SHP77 (cell line): ENCODE results near the gene ANKIB1.
"Not testable (repeated sequence)": the region's sequence is repeated elsewhere in the genome, so short reads cannot be mapped to it uniquely, and the experiment has no call there.

Experiments
- DNase-seq, 2 experiments: peaks; one replicate each; lab custom pipeline; 2025; lab: John Stamatoyannopoulos, UW

Gene ANKIB1

GRCh38 chr7:92325858-92326257 lies 80.1 kb downstream of the ANKIB1 start:
- no peak for DNase-seq

- DNase-seq, result no peak
Measured at GRCh38 chr7:92330835-92331438, 85.2 kb downstream of the ANKIB1 start.

GRCh38 chr7:92331508-92331907 lies 85.7 kb downstream of the ANKIB1 start:
- no peak for DNase-seq

DNA sequence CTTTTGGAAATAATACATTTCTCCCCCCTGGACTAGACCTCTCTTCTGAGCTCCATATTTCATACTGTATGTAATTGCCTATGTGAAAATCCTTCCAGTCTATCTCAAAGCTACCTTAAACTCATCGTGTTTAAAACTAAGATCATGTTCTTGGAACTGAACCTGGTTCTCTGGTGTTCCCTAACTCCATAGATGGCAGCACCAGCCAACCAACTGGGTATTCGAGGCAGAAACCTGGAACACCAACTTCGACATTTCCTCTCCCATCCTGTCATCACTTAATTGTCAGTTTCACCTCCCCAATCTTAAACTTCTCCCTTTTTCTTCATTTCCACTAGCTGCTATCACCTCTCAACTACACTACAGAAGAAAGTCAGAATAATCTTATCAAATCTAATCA lies 87.0 kb downstream of the ANKIB1 start:
- DNase-seq, result no peak

- no peak for DNase-seq
Measured at GRCh38 chr7:92333866-92334265, 88.1 kb downstream of the ANKIB1 start.

- no peak for DNase-seq
Measured at GRCh38 chr7:92335574-92335973, 89.8 kb downstream of the ANKIB1 start.

- no peak for DNase-seq
Measured at GRCh38 chr7:92336662-92337340, 91.0 kb downstream of the ANKIB1 start.

- no peak for DNase-seq
Measured at GRCh38 chr7:92340016-92340415, 94.2 kb downstream of the ANKIB1 start.

- no peak for DNase-seq
Measured at GRCh38 chr7:92343714-92344113, 97.9 kb downstream of the ANKIB1 start.

- no peak for DNase-seq
Measured at GRCh38 chr7:92352009-92352408, 106.2 kb downstream of the ANKIB1 start.

DNA sequence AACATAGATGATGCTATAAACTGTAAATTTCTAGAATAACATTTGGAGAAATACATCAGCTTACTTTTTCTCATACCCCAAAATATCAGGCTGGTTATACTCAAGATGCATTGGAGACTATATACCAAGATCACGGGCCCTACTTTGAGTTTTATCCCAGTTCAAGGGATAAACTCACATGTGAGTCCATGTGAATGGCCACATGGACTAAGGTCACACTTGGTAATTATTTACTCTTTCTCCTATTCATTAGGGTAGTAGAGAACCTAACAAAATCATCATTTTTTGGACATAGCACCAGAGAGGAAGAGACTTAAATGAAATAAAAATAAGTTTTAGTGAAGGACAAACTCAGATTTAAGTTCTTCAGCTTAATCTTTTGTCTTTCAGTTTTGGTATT lies 108.4 kb downstream of the ANKIB1 start:
- no peak for DNase-seq

DNA sequence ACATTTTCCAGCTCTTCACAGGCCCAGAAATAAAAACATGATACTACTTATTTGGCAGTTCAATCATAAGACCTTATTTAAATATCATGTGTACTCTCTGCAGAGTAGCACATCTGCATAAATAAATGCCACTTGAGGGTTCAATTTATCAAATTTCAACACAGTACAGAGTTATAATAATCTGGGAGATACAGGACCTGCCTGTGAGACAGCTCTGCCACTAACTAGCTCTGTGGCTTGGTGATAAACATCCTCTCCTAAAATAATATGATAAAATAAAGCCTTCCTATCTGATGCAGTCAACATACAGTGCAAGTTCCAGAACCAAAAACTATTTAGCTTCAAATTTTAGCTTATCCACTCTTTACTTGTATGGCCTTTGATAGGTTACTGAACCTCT lies 110.6 kb downstream of the ANKIB1 start:
- no peak for DNase-seq

DNA sequence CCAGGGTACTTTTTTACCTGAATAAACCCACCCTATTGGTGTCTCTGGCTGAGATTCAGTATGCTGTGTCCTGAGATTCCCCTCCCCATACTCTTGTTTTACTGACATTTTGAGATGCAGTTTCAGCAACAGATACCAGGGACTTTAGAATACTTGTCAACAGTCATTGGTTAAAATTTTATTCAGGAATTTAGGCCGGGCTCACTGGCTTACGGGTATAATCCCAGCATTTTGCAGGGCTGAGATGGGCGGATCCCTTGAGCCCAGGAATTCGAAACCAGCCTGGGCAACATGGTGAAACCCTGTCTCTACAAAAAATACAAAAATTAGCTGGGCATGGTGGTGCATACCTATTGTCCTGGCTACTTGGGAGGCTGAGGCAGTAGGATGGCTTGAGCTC lies 111.5 kb downstream of the ANKIB1 start:
- no peak for DNase-seq

GRCh38 chr7:92359179-92359578 lies 113.4 kb downstream of the ANKIB1 start:
- not testable (repeated sequence) for DNase-seq

DNA sequence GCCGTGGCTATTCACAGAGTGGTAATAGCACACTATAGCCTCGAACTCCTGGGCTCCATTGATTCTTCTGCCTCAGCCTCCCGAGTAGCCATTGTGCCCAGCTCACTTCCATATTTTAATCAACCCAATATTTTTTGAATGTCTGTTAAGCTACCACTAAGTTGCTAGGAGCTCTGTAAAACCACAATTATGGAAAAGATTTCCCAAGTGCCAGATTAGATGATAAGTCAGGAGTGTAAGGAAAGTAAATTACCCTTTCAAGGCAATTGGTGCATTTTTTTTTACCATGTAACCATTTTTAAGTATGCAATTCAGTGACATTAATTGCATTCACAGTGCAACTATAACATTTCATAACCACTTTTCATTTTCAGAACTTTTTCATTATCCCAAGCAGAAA lies 114.0 kb downstream of the ANKIB1 start:
- DNase-seq, result no peak

DNA sequence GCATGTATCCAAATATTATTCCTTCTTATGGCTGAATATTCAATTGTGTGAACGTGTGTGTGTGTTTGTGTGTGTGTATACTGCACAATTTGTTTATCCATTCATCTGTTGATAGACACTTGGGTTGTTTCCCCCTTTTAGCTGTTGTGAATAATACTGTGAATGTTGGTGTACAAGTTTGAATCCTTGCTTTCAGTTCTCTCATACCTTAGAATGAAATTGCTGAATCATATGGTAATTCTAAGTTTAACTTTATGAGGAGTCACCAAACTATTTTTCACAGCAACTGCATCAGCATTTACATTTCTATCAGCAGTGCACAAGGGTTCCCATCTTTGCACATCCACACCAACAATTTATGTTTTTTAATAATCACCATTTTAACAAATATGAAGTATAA lies 114.6 kb downstream of the ANKIB1 start:
- DNase-seq, result no peak

- DNase-seq, result no peak
Measured at GRCh38 chr7:92362131-92362530, 116.4 kb downstream of the ANKIB1 start.

GRCh38 chr7:92366730-92367129 lies 121.0 kb downstream of the ANKIB1 start:
- DNase-seq, result no peak

GRCh38 chr7:92368741-92369140 lies 123.0 kb downstream of the ANKIB1 start:
- DNase-seq, result no peak

DNA sequence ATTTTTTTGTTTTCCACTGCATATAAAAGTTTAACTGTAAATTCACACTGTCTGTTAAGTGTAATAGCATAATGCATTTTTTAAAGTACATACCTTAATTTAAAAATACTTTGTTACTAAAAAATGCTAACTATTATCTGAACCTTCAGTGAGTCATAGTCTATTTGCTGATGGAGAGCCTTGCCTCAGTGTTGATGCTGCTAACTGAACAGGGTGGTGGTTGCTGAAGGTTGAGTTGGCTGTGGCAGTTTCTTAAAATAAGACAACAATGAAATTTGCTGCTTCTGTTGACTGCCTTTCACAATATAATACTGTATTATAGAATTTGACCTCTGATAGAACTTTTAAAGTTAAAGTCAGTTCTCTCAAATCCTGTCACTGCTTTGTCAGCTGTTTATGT lies 129.2 kb downstream of the ANKIB1 start:
- DNase-seq, result no peak

DNA sequence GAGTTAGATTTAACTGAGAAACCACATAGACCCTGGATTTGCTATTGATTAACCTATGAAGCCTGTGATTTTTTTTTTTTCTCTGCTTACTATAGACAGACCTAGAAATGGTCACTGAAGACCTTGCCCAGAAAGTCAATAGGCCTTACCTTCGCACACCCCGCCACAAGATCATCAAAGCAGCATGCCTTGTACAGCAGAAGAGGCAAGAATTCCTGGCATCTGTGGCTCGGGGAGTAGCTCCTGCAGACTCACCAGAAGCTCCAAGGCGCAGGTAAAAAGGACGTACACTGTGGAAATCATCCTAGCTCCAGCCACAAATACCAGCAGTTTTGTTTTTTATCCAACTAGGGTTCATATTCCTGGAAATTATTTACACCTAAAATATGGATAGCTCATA lies 145.3 kb downstream of the ANKIB1 start:
- no peak for DNase-seq

DNA sequence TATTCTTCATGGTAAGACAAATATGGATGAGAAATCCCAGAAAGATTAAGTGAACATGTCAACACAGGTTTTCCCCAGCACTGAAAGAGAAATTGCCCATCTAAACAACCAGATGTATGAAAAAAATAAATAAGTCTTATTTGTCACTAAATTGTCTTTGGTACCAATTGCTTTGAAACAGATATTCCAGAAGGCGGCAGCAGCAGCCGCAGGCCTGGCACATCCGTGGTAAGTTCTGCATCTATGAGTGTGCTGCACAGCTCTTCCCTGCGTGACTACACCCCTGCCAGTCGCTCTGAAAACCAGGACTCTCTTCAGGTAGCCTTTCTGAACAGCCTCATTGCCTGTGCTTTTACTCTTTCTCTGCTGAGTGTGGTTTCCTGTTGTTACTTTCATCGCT lies 151.8 kb downstream of the ANKIB1 start:
- DNase-seq, result no peak

- DNase-seq, result no peak
Measured at GRCh38 chr7:92400013-92400412, 154.2 kb downstream of the ANKIB1 start.
